Upper lobe of left lung (tissue), 4 donors: ENCODE results near the gene LUZP1.

Source experiments
- EP300 ChIP-seq, 4 donors: sonication (generic); formaldehyde crosslinking; IDR thresholded peaks; one replicate each; pipeline ENCODE4 v1.5.1; 2017; ENCODE audit warnings: antibody characterized with exemption in 4 of 4, control low read depth in 2 of 4
- POLR2A ChIP-seq, 4 donors: fragments of 450-650 bp; IDR thresholded peaks; one replicate each; pipeline ENCODE4 v1.5.1; 2016 to 2017; ENCODE audit warnings: antibody characterized with exemption in 4 of 4, mild to moderate bottlenecking in 2 of 4
- POLR2AphosphoS5 ChIP-seq, 2 donors: sonication (generic); formaldehyde crosslinking; IDR thresholded peaks; one replicate each; pipeline ENCODE4 v1.5.1; 2017; ENCODE audit warnings: antibody characterized with exemption in 2 of 2
- TF ChIP-seq, protein P1 (sequence below), 6 experiments: fragments of 450-650 bp in 4 of 6; fragments of 200-600 bp in 2 of 6; sonication (generic) in 2 of 6; IDR thresholded peaks; one replicate each; pipeline ENCODE4 v1.5.1; 2016 to 2019; ENCODE audit warnings: antibody characterized with exemption in 6 of 6

GRCh38 chr1:23159963-23160877 lies 8.4 kb downstream of the LUZP1 start:
- no peak for TF ChIP-seq POLR2AphosphoS5 (IDR thresholded peaks at IDR 0.05)
- no peak for TF ChIP-seq POLR2A (IDR thresholded peaks at IDR 0.05)
- TF ChIP-seq, protein P1, sequence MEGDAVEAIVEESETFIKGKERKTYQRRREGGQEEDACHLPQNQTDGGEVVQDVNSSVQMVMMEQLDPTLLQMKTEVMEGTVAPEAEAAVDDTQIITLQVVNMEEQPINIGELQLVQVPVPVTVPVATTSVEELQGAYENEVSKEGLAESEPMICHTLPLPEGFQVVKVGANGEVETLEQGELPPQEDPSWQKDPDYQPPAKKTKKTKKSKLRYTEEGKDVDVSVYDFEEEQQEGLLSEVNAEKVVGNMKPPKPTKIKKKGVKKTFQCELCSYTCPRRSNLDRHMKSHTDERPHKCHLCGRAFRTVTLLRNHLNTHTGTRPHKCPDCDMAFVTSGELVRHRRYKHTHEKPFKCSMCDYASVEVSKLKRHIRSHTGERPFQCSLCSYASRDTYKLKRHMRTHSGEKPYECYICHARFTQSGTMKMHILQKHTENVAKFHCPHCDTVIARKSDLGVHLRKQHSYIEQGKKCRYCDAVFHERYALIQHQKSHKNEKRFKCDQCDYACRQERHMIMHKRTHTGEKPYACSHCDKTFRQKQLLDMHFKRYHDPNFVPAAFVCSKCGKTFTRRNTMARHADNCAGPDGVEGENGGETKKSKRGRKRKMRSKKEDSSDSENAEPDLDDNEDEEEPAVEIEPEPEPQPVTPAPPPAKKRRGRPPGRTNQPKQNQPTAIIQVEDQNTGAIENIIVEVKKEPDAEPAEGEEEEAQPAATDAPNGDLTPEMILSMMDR (IDR thresholded peaks at IDR 0.05), result no peak
- no peak for TF ChIP-seq EP300 (IDR thresholded peaks at IDR 0.05)
